Hematopoietic multipotent progenitor cell treated with erythropoietin and hydrocortisone succinate and interleukin-3 and kit ligand, for 8 days (in vitro differentiated cells): ENCODE measurements around the gene THAP8.
"Not testable (repeated sequence)": the region's sequence is repeated elsewhere in the genome, so short reads cannot be mapped to it uniquely, and the experiment has no call there.

Source experiments
- DNase-seq: peaks from one replicate; pipeline ENCODE4 v3.0.0-alpha.2; 2015

The THAP8 gene, protein sequence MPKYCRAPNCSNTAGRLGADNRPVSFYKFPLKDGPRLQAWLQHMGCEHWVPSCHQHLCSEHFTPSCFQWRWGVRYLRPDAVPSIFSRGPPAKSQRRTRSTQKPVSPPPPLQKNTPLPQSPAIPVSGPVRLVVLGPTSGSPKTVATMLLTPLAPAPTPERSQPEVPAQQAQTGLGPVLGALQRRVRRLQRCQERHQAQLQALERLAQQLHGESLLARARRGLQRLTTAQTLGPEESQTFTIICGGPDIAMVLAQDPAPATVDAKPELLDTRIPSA

DNA sequence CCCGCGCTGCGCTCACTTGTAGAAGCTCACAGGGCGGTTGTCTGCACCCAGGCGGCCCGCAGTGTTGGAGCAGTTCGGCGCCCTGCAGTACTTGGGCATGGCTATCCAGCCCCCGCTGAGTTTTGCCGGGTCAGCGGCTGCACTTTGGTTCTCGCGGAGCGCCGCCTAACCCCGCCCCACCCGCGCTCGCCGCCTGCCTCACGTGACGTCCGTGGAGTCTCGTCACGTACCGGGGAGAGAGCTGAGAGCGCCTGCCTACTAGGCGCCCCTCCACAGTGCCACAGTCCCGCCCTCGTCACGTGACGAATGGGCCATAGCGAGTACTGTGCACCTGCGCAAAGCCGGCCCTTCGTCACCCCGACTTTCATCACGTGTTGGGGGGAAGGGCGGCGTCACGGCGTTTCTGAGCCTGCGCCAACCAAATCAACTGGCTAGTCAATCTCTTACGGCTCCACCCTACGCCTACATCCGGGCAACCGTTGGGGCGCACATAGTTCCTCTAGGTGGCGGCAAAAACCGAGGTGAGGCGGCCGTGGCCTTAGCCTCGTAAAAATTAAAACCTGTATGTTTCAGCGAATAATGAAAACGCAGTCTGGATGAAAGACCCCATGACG lies at the start of gene THAP8:
THAP8 (minus strand) TSS at position 167 of the 614 bp plus-strand sequence; CDS start at position 99, 68 bp downstream.
- DNase-seq, result peak; percentile 99

DNA sequence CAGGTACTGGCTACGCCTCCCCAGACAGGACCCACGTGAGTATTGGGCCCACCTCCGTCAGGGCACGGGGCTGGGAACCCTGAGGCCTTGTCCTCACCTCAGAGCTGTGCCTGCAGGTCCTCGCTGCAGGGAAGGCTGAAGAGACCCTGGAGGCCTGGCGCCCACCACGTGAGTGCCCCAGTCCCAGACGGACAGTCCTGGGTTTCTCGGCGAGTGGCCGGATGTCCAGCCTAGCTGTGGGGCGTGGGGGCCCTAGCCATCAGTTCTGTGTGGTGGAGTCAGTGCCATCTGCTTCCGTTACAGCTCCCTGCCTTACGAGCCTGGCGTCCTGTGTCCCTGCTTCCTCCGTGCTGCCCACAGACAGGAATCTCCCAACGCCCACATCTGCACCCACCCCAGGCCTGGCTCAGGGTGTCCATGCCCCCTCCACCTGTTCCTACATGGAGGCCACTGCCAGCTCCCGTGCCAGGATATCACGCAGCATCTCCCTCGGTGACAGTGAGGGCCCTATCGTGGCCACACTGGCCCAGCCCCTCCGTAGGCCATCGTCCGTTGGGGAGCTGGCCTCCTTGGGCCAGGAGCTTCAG lies 49.0 kb upstream of the THAP8 start:
- no peak for DNase-seq

DNA sequence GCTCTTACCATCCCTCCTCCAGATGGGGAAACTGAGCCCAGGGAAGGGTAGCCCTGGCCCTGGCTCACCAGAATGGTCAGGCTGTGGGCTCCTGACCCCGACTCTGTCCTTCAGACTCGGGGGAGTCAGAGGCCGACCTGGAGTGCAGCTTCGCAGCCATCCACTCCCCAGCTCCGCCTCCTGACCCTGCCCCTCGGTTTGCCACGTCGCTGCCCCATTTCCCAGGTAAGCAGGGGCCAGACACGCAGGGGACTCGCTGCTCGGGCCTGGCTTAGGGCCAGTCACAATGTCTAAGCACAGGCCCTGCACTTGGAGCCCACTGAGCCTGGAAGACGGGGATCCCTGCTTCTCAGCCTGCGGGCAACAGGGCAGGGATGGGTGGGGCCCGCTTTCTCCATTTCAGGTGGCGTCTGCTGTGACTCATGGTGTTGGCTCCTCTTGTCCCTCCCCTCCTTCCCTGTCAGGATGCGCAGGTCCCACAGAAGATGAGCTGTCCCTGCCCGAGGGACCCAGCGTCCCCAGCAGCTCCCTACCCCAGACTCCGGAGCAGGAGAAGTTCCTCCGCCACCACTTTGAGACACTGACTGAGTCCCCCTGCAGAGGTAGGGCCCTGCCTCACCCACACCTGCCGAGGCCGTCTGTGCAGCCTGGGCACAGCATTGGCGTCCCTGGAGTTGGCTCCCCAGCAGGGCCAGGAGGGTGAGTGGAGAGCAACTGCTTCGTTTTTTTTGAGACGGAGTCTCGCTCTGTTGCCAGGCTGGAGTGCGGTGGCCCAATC lies 47.7 kb upstream of the THAP8 start:
- no peak for DNase-seq

DNA sequence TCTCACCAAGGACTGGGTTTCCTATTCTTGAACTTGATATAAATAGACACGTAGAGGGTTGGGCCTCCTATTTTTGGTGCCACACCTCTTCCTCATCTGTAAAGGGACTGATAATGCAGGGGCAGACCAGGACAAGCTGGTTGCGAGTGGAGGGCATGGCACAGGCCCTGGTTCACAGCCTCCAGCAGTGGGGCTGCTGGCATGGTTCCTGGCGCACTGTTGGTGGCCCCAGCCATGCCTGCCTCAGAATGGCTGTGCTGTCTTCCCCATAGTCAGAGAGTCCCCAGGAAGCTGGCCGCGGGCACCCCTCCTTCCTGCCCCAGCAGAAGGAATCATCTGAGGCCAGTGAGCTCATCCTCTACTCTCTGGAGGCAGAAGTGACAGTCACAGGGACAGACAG lies 46.4 kb upstream of the THAP8 start:
- peak; percentile 89 for DNase-seq

DNA sequence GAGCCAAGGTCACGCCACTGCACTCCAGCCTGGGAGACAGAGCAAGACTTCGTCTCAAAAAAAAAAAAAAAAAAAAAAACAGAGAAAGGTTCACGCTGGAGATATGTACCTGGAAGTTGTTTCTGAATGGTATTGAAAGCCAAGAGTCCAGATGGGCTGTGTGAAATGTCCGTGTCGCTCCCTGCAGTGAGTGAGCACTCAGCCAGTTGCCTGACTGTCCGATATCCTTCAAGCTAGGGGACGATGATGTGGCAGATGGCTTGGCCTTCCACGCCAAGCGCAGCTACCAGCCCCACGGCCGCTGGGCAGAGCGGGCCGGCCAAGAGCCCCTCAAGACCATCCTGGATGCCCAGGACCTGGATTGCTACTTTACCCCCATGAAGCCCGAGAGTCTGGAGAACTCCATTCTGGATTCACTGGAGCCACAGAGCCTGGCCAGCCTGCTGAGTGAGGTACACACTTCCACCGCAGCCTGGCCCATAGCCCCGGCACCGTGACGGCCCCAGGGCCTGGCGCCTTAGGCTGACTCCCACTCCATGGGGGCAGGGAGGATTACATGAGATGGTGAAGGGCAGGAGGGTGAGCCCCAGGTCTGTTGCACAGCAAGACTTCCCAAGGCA lies 45.2 kb upstream of the THAP8 start:
- DNase-seq, result no peak

DNA sequence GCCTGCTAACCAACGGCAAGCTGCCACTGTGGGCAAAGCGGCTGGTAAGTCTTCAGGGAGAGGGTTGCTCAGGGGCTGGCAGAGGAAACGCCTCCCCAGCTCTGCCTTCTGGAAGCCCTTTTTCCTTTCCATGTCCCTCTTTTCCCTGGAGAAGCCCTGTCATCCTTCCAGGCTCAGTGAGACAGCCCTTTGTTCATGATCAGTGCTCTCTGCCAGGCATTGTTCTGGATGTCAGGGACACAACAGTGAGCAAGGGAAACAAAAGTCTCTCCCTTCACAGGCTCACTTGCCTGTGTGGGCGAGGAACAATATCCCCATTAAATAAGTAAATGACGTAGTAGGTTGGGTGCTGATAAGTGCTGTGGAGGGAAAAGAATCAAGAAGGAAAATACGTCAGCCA lies 43.0 kb upstream of the THAP8 start:
- no peak for DNase-seq

DNA sequence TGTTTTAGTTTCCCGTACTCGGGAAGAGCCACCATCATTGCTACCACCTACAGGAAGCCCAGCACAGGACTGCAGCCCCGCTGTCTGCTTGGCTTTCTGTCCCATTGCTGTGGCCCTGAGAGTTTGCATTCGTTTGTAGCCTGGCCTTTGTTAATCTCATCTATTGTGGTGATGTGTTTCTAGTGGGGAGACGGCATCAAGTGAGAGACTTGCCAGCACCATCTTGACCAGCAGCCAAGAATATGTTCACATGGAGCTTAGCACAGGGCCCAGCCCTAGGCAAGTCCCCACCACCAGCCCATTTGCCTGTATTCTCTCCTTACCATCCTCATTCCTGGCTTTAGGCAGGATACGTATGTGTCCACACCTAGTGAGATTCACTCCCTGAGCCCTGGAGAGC lies 39.6 kb upstream of the THAP8 start:
- DNase-seq, result no peak

DNA sequence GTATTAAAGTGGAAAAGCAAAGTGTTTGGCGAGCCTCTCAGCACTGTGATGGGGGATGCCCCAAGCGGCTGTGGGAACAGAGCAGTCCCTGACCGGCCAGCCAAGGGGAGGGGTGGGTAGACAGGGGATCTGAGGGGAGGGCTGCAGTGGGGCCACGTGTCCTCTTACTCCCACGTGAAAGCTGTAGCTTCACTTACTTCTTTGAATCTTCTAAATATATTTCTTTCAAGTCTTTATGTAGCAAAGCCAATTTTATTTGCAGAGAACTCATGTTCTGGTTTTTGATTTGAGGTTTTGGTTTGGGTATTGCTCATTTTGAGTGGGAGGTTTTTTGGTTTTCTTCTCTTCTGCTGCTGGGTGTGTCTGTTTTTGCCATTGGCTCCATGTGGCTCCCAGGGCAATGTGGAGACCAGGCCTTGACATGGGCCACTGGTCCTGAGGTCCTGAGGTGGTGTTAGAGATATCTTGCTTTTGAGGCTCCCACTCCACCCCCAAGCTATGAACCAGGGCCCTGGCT lies 39.1 kb upstream of the THAP8 start:
- DNase-seq, result no peak

DNA sequence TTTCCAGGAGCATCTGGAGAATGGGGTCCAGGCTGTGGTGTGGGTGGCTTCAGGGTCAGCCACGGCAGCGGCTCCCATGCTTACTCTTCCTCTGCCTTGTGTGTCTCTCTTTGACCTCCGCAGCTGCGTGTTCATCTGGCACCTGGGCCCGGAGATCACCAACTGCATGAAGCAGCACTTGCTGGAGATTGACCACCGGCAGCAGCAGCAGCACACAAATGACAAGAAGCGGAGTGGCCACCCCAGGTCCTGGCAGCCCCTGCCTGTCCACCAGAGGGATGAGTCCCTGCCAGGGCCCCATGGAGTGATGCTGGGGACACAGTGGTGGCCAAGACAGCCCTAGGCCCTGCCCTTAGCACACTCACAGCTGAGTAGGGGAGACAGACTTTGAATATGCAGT lies 38.5 kb upstream of the THAP8 start:
- DNase-seq, result no peak

DNA sequence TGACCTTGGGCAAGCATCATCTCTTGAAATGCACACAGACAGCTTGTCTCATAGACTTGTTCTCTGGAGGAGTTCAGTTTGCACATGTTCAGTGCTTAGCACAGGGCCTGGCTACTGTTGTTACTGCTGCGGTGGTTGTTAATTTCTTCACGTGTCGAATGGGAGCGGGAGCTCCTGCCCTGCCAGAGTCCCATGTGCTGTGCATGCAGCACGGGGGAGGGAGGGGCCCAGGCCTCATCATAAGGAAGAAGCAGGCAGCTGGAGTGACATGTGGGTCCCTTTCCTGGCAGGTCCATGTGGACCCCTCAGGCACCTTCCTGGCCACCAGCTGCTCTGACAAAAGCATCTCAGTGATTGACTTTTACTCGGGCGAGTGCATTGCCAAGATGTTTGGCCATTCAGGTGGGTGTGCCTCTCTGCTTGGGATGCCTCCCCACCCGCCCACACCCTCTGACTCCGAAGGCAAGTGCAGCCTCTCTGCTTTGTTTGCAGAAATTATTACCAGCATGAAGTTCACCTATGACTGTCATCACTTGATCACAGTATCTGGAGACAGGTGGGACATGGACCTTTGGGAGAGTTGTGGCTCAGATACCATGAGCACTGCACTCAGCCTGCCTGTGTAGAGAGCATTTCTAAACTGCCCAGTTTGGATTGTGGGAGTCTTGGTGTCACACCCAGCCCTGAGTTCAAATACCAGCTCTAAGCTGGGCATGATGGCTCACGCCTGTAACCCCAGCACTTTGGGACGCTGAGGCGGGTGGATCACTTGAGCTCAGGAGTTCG lies 37.0 kb upstream of the THAP8 start:
- DNase-seq, result no peak

DNA sequence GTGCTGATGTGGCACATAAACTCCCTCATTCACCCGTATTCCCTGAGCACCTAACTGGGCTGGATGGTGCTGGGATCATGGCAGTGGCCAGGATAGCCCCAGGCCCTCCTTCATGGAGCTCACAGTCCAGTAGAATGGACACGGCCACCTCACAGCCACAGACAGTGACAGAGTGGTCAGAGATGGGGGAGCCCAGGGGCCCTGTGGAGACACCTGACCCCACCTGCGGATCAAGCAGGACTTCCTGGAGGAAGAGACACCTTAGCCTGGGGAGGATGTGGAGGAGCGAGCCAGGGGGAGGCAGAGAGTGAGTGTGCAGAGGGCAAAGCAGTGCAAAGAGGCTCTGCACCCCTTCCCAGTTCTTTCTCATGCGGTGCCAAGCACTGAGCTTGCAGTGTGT lies 35.8 kb upstream of the THAP8 start:
- no peak for DNase-seq

DNA sequence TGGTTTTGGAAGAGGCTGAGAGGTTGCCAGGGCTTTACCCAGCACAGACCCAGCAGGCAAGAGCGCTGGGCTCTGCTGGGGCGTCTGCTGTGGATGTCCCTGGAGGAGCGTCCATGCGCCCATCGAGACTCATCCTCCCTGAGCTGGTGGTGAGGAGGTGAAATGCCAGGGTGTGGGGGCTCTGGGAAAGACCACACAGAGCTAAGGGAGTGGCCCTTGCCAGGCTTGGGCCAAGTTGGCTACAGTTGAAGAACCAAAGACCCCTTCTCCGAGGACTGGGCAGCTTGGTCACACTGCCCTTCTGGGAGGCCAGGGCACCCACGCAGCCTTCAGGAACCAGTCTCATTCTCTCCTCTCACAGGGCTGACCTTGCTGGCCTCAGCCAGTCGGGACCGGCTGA lies 32.2 kb upstream of the THAP8 start:
- no peak for DNase-seq

DNA sequence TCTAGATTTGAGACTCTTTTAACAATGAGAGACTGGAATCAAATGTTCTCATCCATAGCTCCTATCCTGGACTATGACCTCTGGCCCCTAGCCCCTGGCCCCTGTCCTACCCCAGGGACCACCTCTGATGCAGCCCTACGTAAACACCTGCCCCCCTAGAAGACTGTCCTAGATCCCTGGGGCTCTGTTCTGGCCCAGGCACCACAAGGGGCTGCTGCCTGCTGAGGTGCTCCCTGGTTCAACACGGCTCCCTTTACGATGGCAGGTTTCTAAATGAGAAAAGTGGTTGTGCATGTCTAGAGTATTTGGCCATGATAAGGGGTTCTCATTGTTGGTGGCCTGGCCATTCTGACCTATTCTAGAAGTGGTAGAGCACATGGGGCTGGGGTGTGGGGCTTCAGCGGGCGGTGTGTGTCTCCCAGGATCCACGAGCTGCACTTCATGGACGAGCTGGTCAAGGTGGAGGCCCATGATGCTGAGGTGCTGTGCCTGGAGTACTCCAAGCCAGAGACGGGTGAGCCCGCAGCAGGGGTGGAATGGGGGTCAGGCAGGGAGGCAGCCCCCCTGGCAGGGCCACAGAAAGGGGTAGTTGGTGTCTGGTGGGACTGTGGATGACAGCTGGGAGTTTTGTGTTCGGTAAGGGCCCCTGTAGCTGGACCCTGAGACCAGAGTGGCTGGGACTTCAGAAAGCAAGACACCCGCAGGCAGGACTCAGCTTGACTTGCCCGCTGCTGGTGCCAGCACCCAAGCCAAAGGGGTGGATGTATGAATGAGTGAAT lies 30.3 kb upstream of the THAP8 start:
- DNase-seq, result no peak

DNA sequence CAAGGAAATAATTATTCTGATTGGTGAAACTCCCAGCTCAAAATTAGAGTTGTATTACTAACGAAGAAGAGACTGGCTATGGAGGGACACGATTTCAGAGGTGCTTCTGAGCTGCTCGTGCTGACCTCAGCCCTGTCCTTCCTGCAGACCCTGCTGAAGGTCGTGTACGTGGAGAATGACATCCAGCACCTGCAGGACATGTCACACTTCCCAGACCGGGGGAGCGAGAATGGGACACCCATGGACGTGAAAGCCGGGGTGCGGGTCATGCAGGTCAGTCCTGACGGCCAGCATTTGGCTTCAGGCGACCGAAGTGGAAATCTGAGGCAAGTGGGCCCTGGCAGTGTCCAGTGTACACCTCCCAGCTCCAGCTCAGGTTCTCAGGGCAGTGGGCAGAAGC lies 28.8 kb upstream of the THAP8 start:
- no peak for DNase-seq

DNA sequence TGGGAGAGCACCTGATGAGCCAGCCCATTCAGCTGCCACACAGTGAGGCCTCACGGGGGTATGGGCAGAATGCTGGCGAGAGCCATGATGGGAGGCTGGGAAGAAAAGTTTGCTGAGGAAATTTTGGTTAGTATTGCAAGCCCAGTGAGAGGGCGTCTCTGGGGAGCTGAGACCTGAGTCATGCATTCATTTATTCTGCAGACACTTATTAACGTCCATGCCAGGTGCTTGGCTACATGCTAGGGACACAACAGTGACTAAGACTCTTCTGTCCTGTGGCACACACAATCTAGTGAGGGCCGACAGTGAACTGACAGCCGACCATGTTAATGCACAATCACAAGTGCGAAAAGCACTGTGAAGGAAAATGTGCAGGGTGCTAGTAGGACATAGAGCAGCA lies 27.8 kb upstream of the THAP8 start:
- DNase-seq, result no peak

DNA sequence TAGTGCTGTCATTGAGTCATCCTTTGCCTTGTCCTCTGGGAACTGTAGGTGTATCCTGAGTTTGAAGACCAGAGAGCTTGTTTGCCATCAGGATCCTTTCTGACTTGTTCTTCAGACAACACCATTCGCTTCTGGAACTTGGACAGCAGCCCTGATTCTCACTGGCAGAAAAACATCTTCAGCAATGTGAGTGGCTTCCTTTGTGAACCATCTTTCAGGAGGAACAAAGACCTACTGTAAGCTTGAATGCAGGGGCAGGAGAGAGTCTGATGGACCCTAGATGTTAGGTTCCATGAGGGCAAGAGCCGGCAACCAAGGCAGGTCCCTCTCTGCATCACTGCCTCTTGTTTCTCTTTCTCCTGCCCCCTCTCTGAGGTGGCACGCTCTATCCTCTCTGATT lies 27.3 kb upstream of the THAP8 start:
- DNase-seq, result no peak

DNA sequence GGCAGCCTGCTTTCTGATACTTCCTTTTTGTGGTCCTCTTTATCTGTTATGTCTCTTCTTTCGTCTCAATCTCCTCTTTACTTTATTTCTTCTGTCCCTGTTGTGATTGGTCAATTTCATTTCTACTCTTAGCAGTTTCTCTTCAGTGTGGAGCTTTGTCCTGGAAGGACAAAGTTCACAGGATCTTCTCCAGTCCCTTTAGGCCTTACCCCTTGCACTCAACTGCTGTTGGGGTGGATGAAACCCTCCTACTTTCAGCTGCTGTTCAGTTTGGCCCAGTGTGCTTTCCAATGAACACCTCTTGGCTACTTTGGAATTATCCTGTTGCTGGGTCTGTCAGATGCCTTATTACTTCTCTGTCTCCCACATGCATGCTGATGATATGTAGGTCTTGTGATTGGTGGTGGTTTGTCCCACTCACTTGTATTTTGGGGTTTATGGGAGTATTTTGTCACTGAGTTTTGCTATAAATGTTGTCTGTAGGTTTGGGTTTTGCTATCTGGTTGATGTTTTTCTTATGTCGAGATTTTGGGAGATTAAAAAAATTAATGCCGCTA lies 25.4 kb upstream of the THAP8 start:
- no peak for DNase-seq

DNA sequence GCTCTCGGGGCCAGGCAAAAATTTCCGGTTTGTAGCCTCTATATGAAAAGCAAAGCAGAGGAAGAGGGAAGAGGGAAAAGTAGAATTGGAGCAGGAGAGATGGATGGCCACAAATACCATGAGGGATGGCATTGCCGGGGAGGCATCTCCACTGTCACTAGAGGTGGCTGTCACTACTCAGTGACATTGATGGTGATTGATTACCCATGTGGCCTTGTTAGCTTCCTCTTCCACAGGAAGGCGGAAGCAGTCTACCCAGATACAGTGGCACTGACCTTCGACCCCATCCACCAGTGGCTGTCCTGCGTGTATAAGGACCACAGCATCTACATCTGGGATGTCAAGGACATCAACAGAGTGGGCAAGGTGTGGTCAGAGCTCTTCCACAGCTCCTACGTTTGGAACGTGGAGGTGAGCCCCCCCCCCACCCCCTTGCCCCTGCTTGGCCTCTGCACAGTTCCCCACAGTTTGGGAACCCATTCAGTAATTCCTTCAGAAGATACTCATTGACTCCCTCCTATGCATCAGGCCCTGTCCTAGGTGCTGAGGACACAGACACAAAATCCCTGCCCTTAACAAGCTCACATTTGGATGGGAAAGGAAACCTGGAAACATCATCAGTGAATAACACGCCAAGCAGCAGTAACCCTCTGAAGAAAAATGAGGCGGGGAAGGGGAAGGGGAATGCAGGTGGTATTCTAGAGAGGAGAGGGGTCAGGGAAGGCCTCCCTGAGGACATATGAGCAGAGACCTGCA lies 19.2 kb upstream of the THAP8 start:
- no peak for DNase-seq

DNA sequence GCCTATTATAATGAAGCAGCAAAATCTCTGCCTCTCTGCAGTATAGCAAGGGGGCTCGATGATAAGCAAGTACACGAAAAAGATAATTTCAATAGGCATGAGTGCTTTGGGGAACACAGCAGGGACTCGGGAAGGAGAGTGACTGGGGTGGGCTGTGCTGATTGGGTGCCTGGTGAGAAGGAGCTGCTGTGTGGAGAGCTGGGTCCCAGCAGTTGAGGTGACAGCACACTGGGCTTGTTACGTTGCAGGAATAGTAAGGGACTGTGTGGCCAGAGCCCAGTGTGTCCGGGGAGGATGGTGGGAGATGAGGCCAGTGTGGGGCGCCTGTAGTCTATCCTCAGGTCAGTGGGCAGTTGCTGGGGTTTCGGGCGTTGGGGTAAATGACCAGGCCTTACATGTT lies 18.0 kb upstream of the THAP8 start:
- no peak for DNase-seq

DNA sequence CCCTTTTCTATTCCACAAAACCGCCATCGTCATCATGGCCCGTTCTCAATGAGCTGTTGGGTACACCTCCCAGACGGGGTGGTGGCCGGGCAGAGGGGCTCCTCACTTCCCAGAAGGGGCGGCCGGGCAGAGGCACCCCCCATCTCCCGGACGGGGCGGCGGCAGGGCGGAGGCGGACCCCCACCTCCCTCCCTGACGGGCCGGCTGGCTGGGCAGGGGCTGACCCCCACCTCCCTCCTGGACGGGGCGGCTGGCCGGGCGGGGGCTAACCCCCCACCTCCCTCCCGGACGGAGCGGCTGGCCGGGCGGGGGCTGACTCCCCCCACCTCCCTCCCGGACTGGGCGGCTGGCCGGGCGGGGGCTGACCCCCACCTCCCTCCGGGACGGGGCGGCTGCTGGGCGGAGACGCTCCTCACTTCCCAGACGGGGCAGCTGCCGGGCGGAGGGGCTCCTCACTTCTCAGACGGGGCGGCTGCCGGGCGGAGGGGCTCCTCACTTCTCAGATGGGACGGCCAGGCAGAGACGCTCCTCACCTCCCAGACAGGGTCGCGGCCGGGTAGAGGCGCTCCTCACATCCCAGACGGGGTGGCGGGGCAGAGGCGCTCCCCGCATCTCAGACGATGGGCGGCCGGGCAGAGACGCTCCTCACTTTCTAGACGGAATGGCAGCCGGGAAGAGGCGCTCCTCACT lies 14.9 kb upstream of the THAP8 start:
- DNase-seq, result not testable (repeated sequence)
